IMR-90 (cell line): ENCODE measurements around the gene ALX4. TPM values are rescaled to one million over a fixed set of nuclear protein-coding genes. Genes with fewer than 3 reads are reported as not detected.

ENCODE experiments used
- ATAC-seq: fragments of 200-7000 bp; cut with Tn5 transposase; 2 replicates; pipeline ENCODE4 v1.9.1; 2020; ENCODE audit warnings: low read depth, mild to moderate bottlenecking, moderate library complexity
- BruUV-seq: library from RNA; stranded (reverse); fragments of 400-500 nt; replicated peaks from 2 replicates; lab custom pipeline; 2021; lab: Mats Ljungman, UMichigan
- CTCF ChIA-PET: fragments of 300-600 bp; formaldehyde crosslinking; extraction: SDS; loops from one replicate; lab custom pipeline; 2021; ENCODE audit warnings: antibody characterized with exemption; lab: Yijun Ruan, JAX
- POLR2A ChIA-PET: fragments of 300-600 bp; sonication (Branson Sonifier 250); formaldehyde crosslinking; loops from one replicate; lab custom pipeline; 2022; ENCODE audit warnings: antibody characterized with exemption; ENCODE audit not compliant: unreplicated experiment; lab: Charles Lee
- DNase-seq: peaks from one replicate; pipeline ENCODE4 v3.0.0; 2013
- H2AFZ ChIP-seq: replicated peaks from 2 replicates; pipeline ENCODE3; 2013; ENCODE audit warnings: low read length, mild to moderate bottlenecking; ENCODE audit not compliant: poor library complexity
- H2AK5ac ChIP-seq: 2 replicates; pipeline ENCODE4 v1.6.1; 2013; ENCODE audit warnings: low read depth, low read length, inconsistent platforms
- H2AK9ac ChIP-seq: replicated peaks from 2 replicates; pipeline ENCODE3; 2013; ENCODE audit warnings: mild to moderate bottlenecking, low read depth, low read length, moderate library complexity; ENCODE audit not compliant: poor library complexity
- H2BK120ac ChIP-seq: 2 replicates; pipeline ENCODE4 v1.6.1; 2013; ENCODE audit warnings: low read depth, low read length, inconsistent platforms
- H2BK15ac ChIP-seq: 3 replicates; pipeline ENCODE4 v1.6.1; 2013; ENCODE audit warnings: low read depth, low read length, inconsistent platforms
- H2BK20ac ChIP-seq: 2 replicates; pipeline ENCODE4 v1.6.1; 2013; ENCODE audit warnings: low read depth, mild to moderate bottlenecking, inconsistent platforms, low read length, moderate library complexity
- H2BK5ac ChIP-seq: 2 replicates; pipeline ENCODE4 v1.6.1; 2013; ENCODE audit warnings: mild to moderate bottlenecking, low read depth, low read length, inconsistent platforms; ENCODE audit not compliant: poor library complexity, severe bottlenecking
- H3K14ac ChIP-seq: replicated peaks from 2 replicates; pipeline ENCODE4 v1.6.1; 2013; ENCODE audit warnings: low read depth, low read length, inconsistent platforms
- H3K18ac ChIP-seq: 2 replicates; pipeline ENCODE4 v1.6.1; 2013; ENCODE audit warnings: low read depth, low read length, control low read depth
- H3K23ac ChIP-seq: 2 replicates; pipeline ENCODE4 v1.6.1; 2013; ENCODE audit warnings: low read depth, low read length, inconsistent platforms
- H3K27ac ChIP-seq: 2 replicates; pipeline ENCODE4 v1.5.1; 2013; ENCODE audit warnings: mild to moderate bottlenecking, control low read depth, low read length; ENCODE audit not compliant: insufficient read depth
- H3K27me3 ChIP-seq: 2 replicates; pipeline ENCODE4 v1.6.1; 2013; ENCODE audit warnings: low read length; ENCODE audit not compliant: control insufficient read depth, insufficient read depth
- H3K36me3 ChIP-seq: 2 replicates; pipeline ENCODE4 v1.6.1; 2013; ENCODE audit warnings: low read length, mixed read lengths; ENCODE audit not compliant: control insufficient read depth, insufficient read depth
- H3K4ac ChIP-seq: 2 replicates; pipeline ENCODE4 v1.6.1; 2013; ENCODE audit warnings: low read depth, low read length, inconsistent platforms
- H3K4me1 ChIP-seq: 2 replicates; pipeline ENCODE4 v1.6.1; 2013; ENCODE audit warnings: low read length, mixed read lengths; ENCODE audit not compliant: control insufficient read depth, insufficient read depth
- H3K4me2 ChIP-seq: 2 replicates; pipeline ENCODE4 v1.6.1; 2013; ENCODE audit warnings: low read depth, mild to moderate bottlenecking, control low read depth, low read length, moderate library complexity
- H3K4me3 ChIP-seq: 2 replicates; pipeline ENCODE4 v1.5.1; 2013; ENCODE audit warnings: low read depth, mild to moderate bottlenecking, control low read depth, low read length, moderate library complexity; ENCODE audit not compliant: insufficient read depth
- H3K56ac ChIP-seq: 2 replicates; pipeline ENCODE4 v1.6.1; 2013; ENCODE audit warnings: low read length, inconsistent platforms; ENCODE audit not compliant: insufficient read depth; ENCODE audit errors: extremely low read depth
- H3K79me1 ChIP-seq, 2 experiments: 2 replicates each; pipeline ENCODE4 v1.6.1; 2013; ENCODE audit warnings: low read length in 2 of 2, inconsistent platforms in 1 of 2, low read depth in 1 of 2
- H3K9ac ChIP-seq: 2 replicates; pipeline ENCODE4 v1.6.1; 2013; ENCODE audit warnings: low read depth, low read length, control low read depth
- H3K9me1 ChIP-seq: 2 replicates; pipeline ENCODE4 v1.6.1; 2013; ENCODE audit warnings: low read length, inconsistent platforms; ENCODE audit not compliant: insufficient read depth
- H3K9me3 ChIP-seq: 2 replicates; pipeline ENCODE4 v1.6.1; 2013; ENCODE audit warnings: low read length; ENCODE audit not compliant: control insufficient read depth, insufficient read depth
- H4K20me1 ChIP-seq: 2 replicates; pipeline ENCODE4 v1.6.1; 2013; ENCODE audit warnings: low read length, inconsistent platforms; ENCODE audit not compliant: insufficient read depth
- H4K5ac ChIP-seq: 2 replicates; pipeline ENCODE4 v1.6.1; 2013; ENCODE audit warnings: mild to moderate bottlenecking, low read depth, low read length, control low read depth
- H4K8ac ChIP-seq, 2 experiments: 2 replicates each; pipeline ENCODE4 v1.6.1; 2013; ENCODE audit warnings: low read depth in 2 of 2, low read length in 2 of 2, control low read depth in 1 of 2, inconsistent platforms in 1 of 2
- H4K91ac ChIP-seq: 2 replicates; pipeline ENCODE4 v1.6.1; 2013; ENCODE audit warnings: low read depth, low read length, inconsistent platforms; ENCODE audit not compliant: insufficient read depth
- CEBPB ChIP-seq: IDR thresholded peaks from 2 replicates; pipeline ENCODE4 v1.6.1; 2012; ENCODE audit warnings: low read depth, low read length, improper control_type of control experiment
- CHD1 ChIP-seq: IDR thresholded peaks from 2 replicates; pipeline ENCODE4 v1.6.1; 2012; ENCODE audit warnings: low read depth, low read length, improper control_type of control experiment
- CTCF ChIP-seq: conservative IDR thresholded peaks from 2 replicates; pipeline ENCODE4 v1.5.1; 2012; ENCODE audit warnings: mild to moderate bottlenecking, low read depth, low read length, improper control_type of control experiment
- ELK1 ChIP-seq: fragments of 150-350 bp; IDR thresholded peaks from 2 replicates; pipeline ENCODE4 v1.6.1; 2016; ENCODE audit warnings: low read depth, mild to moderate bottlenecking, low read length, moderate library complexity, borderline replicate concordance
- MAZ ChIP-seq: IDR thresholded peaks from 2 replicates; pipeline ENCODE4 v1.6.1; 2012; ENCODE audit warnings: low read depth, mild to moderate bottlenecking, low read length, improper control_type of control experiment, moderate library complexity, borderline replicate concordance
- MXI1 ChIP-seq: IDR thresholded peaks from 2 replicates; pipeline ENCODE4 v1.6.1; 2012; ENCODE audit warnings: low read depth, mild to moderate bottlenecking, low read length, moderate library complexity, borderline replicate concordance
- POLR2A ChIP-seq: IDR thresholded peaks from 2 replicates; pipeline ENCODE4 v1.6.1; 2012; ENCODE audit warnings: mild to moderate bottlenecking, low read depth, low read length
- RFX5 ChIP-seq: IDR thresholded peaks from 2 replicates; pipeline ENCODE4 v1.8.0; 2012; ENCODE audit warnings: low read depth, mild to moderate bottlenecking, low read length, moderate library complexity
- SMC3 ChIP-seq: fragments of 150-350 bp; IDR thresholded peaks from 2 replicates; pipeline ENCODE4 v1.6.1; 2016; ENCODE audit warnings: low read depth, mild to moderate bottlenecking, antibody characterized with exemption, low read length, moderate library complexity
- WGBS, 2 experiments: methylation state at CpG; one replicate each; pipeline versions ENCODE4 v1.1.5 to v1.1.7; 2013; ENCODE audit warnings: missing lambda C conversion rate in 2 of 2; ENCODE audit not compliant: insufficient read length in 1 of 2; ENCODE audit errors: extremely low coverage in 2 of 2; 5-methylcytosine and 5-hydroxymethylcytosine counted together
- dilution Hi-C: fragments of 300-500 bp; cut with HindIII; formaldehyde crosslinking; loops from one replicate; pipeline ENCODE4 v1.14.3; 2018; ENCODE audit warnings: low sequenced_read_pairs; ENCODE audit not compliant: unreplicated experiment
- in situ Hi-C: fragments of 300-500 bp; cut with MboI; formaldehyde crosslinking; loops from 3 replicates; pipeline ENCODE4 v1.14.3; 2019; ENCODE audit warnings: low sequenced_read_pairs, inconsistent platforms, mixed read lengths
- intact Hi-C: fragments of 100-400 bp; cut with micrococcal nuclease; formaldehyde crosslinking; loops from 2 replicates; pipeline ENCODE4 v1.10.0; 2022
- polyA plus RNA-seq, 3 experiments: library from polyadenylated mRNA; depleted of rRNA; stranded (reverse); fragments of >200 nt; gene quantifications; 2 replicates each; pipeline ENCODE4 v1.2.3, GENCODE V29; 2012; ENCODE audit warnings: low replicate concordance in 1 of 3
- total RNA-seq: library from RNA; depleted of rRNA; stranded (reverse); fragments of >200 nt; gene quantifications from 2 replicates; pipeline ENCODE4 v1.2.3, GENCODE V29; 2012

ALX4 gene
- total and polyA plus RNA-seq, 2 of the 4 experiments (the other 2 are of a cell fraction), result not detected

GRCh38 chr11:44358713-44359112, 48.8 kb upstream of the ALX4 start:
- H3K23ac ChIP-seq, result no peak overlapping the region
- no peak overlapping the region for H4K91ac ChIP-seq
- no peak overlapping the region for H2BK120ac ChIP-seq
- H3K4me3 ChIP-seq, result no peak overlapping the region
- H3K9ac ChIP-seq, result no peak overlapping the region
- peaks cover 45% of the 10 kb centered on the region for H3K27me3 ChIP-seq
- no peak overlapping the region for H4K5ac ChIP-seq
- H3K36me3 ChIP-seq, result no peaks in the 10 kb centered on the region
- no peak overlapping the region for H2BK15ac ChIP-seq
- H2AK9ac ChIP-seq, result no peak overlapping the region
- no peak overlapping the region for H3K4me2 ChIP-seq
- H3K9me3 ChIP-seq, result no peaks in the 10 kb centered on the region
- ChIA-PET CTCF (no interaction called here), POLR2A (no interaction called here)
- no peak overlapping the region for H3K27ac ChIP-seq
- ATAC-seq, result no peak
- in situ Hi-C loops, result no loop called here
- no peak overlapping the region for H3K4ac ChIP-seq
- dilution Hi-C loops, result no loop called here
- no peak overlapping the region for H3K56ac ChIP-seq
- no peak overlapping the region for H3K14ac ChIP-seq
- H3K9me1 ChIP-seq, result no peaks in the 10 kb centered on the region
- intact Hi-C loops, result no loop called here
- no peaks in the 10 kb centered on the region for H3K4me1 ChIP-seq
- H2AFZ ChIP-seq, result no peak overlapping the region
- TF ChIP-seq ELK1 (no peak), MXI1 (no peak), CTCF (no peak), RFX5 (no peak), MAZ (no peak), POLR2A (no peak), SMC3 (no peak), CHD1 (no peak), CEBPB (no peak)
- BruUV-seq, result no TSS peak
- DNase-seq, result no peak
- no peak overlapping the region for H2AK5ac ChIP-seq
- H2BK5ac ChIP-seq, result no peak overlapping the region
- no peak overlapping the region for H3K18ac ChIP-seq
- no peak overlapping the region for H4K8ac ChIP-seq
- 55% methylated on average over 2 of the region's 7 CpGs; no CpG with 5 or more reads in 1 of the 2 experiments for WGBS, 2 experiments
- H4K20me1 ChIP-seq, result no peaks in the 10 kb centered on the region
- no peaks in the 10 kb centered on the region for H3K79me1 ChIP-seq
- H2BK20ac ChIP-seq, result no peak overlapping the region
